ENCODE data around the gene UTP14C. TPM values are rescaled to one million over a fixed set of nuclear protein-coding genes. Genes with fewer than 3 reads are reported as not detected.

The UTP14C gene
- total and polyA plus RNA-seq, 2 experiments from 2014 or later = 11.4 to 22.9 TPM

GRCh38 chr13:52012512-52012836 lies 12.0 kb upstream of the UTP14C start:
- H3K4me1 ChIP-seq (ENCODE audit: insufficient read depth) = peaks cover 17% of the 10 kb centered on the region
- H3K36me3 Mint-ChIP-seq (ENCODE audit: low read depth) = peaks cover 24% of the 10 kb centered on the region
- H3K4me1 Mint-ChIP-seq = peaks cover 11% of the 10 kb centered on the region
- H3K4me2 ChIP-seq = peak overlapping the region; percentile 82
- peaks cover 62% of the 10 kb centered on the region for H3K79me2 ChIP-seq (replicated peaks; ENCODE audit: insufficient read depth)
- H3F3A ChIP-seq (replicated peaks; ENCODE audit: low read depth) = no peaks in the 10 kb centered on the region
- peaks cover 28% of the 10 kb centered on the region for H3K27me3 ChIP-seq (ENCODE audit: insufficient read depth)
- DNase-seq (ENCODE audit: low spot score) = no peak
- H3K4me3 Mint-ChIP-seq = peak overlapping the region; percentile 98
- peaks cover 7% of the 10 kb centered on the region for H3K9me3 Mint-ChIP-seq
- TF ChIP-seq ZNF331 (CRISPR knock-in tag; IDR thresholded peaks at IDR 0.05; ENCODE audit: low read depth) = no peak
- TF ChIP-seq STAT1 (IDR thresholded peaks at IDR 0.05; ENCODE audit: unreplicated experiment) = no peak
- TF ChIP-seq JUNB (IDR thresholded peaks at IDR 0.05; ENCODE audit: unreplicated experiment) = no peak
- peaks cover 12% of the 10 kb centered on the region; the same call in 1 of the 2 replicates for H4K20me1 ChIP-seq (replicated peaks; ENCODE audit: insufficient read depth)
- no peaks in the 10 kb centered on the region for H3K9me2 ChIP-seq (ENCODE audit: insufficient read depth)
- peak overlapping the region; percentile 73 for H3K27ac ChIP-seq (ENCODE audit: low read depth)
- ATAC-seq = no peak; the same call in 2 of the 3 replicates
- H3K36me3 ChIP-seq (ENCODE audit: insufficient read depth) = no peaks in the 10 kb centered on the region
- H3K27ac Mint-ChIP-seq = peak overlapping the region; percentile 98
- H2AFZ ChIP-seq = peak overlapping the region; percentile 82; the same call in 1 of the 2 replicates
- H3K4me3 ChIP-seq = peak overlapping the region; percentile 86
- peaks cover 18% of the 10 kb centered on the region for H3K27me3 Mint-ChIP-seq (ENCODE audit: insufficient read depth, low read depth, poor library complexity)

DNA sequence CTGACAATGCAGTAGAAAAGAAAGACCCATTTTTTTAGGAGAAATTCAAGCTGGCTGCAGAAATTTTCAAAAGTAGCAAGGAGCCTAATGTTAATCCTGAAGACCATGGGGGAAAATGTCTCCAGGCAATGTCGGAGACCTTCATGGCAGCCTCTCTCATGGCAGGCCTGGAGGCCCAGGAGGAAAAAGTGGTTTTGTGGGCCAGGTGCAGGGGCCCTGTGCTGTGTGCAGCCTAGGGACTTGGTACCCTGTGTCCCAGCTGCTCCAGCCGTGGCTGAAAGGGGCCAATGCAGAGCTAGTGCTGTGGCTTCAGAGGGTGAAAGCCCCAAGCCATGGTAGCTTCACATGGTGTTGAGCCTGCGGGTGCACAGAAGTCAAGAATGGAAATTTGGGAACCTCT lies 8.2 kb upstream of the UTP14C start:
- no peak for TF ChIP-seq EZH2 (IDR thresholded peaks at IDR 0.05; ENCODE audit: low read depth, unreplicated experiment)
- TF ChIP-seq POLR2AphosphoS5 (IDR thresholded peaks at IDR 0.05; ENCODE audit: low read depth) = no peak
- TF ChIP-seq ETS1 (IDR thresholded peaks at IDR 0.05) = no peak
- TF ChIP-seq ZNF114 (CRISPR knock-in tag; IDR thresholded peaks at IDR 0.05) = no peak
- TF ChIP-seq EZH2phosphoT487 (IDR thresholded peaks at IDR 0.05; ENCODE audit: unreplicated experiment) = no peak
- Histone ChIP-seq H3K9me2 (ENCODE audit: insufficient read depth) (no peaks in the 10 kb centered on the region), H3F3A (replicated peaks; ENCODE audit: low read depth) (no peaks in the 10 kb centered on the region), H2AFZ (no peak overlapping the region), H4K20me1 (replicated peaks; ENCODE audit: insufficient read depth) (peaks cover 15% of the 10 kb centered on the region), H3K36me3 (ENCODE audit: insufficient read depth) (peaks cover 17% of the 10 kb centered on the region; the same call in 1 of the 2 replicates), H3K4me1 (ENCODE audit: insufficient read depth) (0 out of 2 replicates have a peak, but pooled peaks cover 10% of the 10 kb centered on the region), H3K27me3 (ENCODE audit: insufficient read depth) (no peaks in the 10 kb centered on the region), H3K27ac (ENCODE audit: low read depth) (no peak overlapping the region), H3K79me2 (replicated peaks; ENCODE audit: insufficient read depth) (peaks cover 63% of the 10 kb centered on the region), H3K4me2 (no peak overlapping the region), H3K4me3 (no peak overlapping the region)
- ATAC-seq (no peak), DNase-seq (ENCODE audit: low spot score) (no peak)
- peaks cover 4% of the 10 kb centered on the region for H3K27me3 Mint-ChIP-seq (ENCODE audit: insufficient read depth, low read depth, poor library complexity)
- no peaks in the 10 kb centered on the region; the same call in 1 of the 3 replicates for H3K4me1 Mint-ChIP-seq
- peaks cover 7% of the 10 kb centered on the region for H3K9me3 Mint-ChIP-seq
- H3K27ac Mint-ChIP-seq = no peak overlapping the region
- H3K4me3 Mint-ChIP-seq = no peak overlapping the region
- H3K36me3 Mint-ChIP-seq (ENCODE audit: low read depth) = peaks cover 61% of the 10 kb centered on the region

- Mint-ChIP-seq H3K4me1 (no peaks in the 10 kb centered on the region), H3K36me3 (ENCODE audit: low read depth) (peaks cover 86% of the 10 kb centered on the region), H3K9me3 (peaks cover 7% of the 10 kb centered on the region), H3K27ac (no peak overlapping the region), H3K4me3 (no peak overlapping the region), H3K27me3 (ENCODE audit: insufficient read depth, low read depth, poor library complexity) (no peaks in the 10 kb centered on the region)
- Histone ChIP-seq H3F3A (replicated peaks; ENCODE audit: low read depth) (no peaks in the 10 kb centered on the region), H2AFZ (no peak overlapping the region), H3K9me2 (ENCODE audit: insufficient read depth) (no peaks in the 10 kb centered on the region), H3K36me3 (ENCODE audit: insufficient read depth) (peaks cover 24% of the 10 kb centered on the region), H3K79me2 (replicated peaks; ENCODE audit: insufficient read depth) (peaks cover 45% of the 10 kb centered on the region), H3K4me2 (no peak overlapping the region), H4K20me1 (replicated peaks; ENCODE audit: insufficient read depth) (peaks cover 18% of the 10 kb centered on the region), H3K4me3 (no peak overlapping the region), H3K27ac (ENCODE audit: low read depth) (no peak overlapping the region), H3K27me3 (ENCODE audit: insufficient read depth) (no peaks in the 10 kb centered on the region), H3K4me1 (ENCODE audit: insufficient read depth) (no peaks in the 10 kb centered on the region)
- no peak for DNase-seq (ENCODE audit: low spot score)
- no peak for ATAC-seq
- TF ChIP-seq CREB1 (CRISPR knock-in tag; IDR thresholded peaks at IDR 0.05; ENCODE audit: low read depth) (no peak), JUNB (IDR thresholded peaks at IDR 0.05; ENCODE audit: unreplicated experiment) (no peak), ZNF331 (CRISPR knock-in tag; IDR thresholded peaks at IDR 0.05; ENCODE audit: low read depth) (no peak), POLR2AphosphoS5 (IDR thresholded peaks at IDR 0.05; ENCODE audit: low read depth) (no peak), STAT1 (IDR thresholded peaks at IDR 0.05; ENCODE audit: unreplicated experiment) (no peak), EZH2phosphoT487 (IDR thresholded peaks at IDR 0.05; ENCODE audit: unreplicated experiment) (no peak), ZNF114 (CRISPR knock-in tag; IDR thresholded peaks at IDR 0.05) (no peak)
- TF ChIP-seq, protein P1, sequence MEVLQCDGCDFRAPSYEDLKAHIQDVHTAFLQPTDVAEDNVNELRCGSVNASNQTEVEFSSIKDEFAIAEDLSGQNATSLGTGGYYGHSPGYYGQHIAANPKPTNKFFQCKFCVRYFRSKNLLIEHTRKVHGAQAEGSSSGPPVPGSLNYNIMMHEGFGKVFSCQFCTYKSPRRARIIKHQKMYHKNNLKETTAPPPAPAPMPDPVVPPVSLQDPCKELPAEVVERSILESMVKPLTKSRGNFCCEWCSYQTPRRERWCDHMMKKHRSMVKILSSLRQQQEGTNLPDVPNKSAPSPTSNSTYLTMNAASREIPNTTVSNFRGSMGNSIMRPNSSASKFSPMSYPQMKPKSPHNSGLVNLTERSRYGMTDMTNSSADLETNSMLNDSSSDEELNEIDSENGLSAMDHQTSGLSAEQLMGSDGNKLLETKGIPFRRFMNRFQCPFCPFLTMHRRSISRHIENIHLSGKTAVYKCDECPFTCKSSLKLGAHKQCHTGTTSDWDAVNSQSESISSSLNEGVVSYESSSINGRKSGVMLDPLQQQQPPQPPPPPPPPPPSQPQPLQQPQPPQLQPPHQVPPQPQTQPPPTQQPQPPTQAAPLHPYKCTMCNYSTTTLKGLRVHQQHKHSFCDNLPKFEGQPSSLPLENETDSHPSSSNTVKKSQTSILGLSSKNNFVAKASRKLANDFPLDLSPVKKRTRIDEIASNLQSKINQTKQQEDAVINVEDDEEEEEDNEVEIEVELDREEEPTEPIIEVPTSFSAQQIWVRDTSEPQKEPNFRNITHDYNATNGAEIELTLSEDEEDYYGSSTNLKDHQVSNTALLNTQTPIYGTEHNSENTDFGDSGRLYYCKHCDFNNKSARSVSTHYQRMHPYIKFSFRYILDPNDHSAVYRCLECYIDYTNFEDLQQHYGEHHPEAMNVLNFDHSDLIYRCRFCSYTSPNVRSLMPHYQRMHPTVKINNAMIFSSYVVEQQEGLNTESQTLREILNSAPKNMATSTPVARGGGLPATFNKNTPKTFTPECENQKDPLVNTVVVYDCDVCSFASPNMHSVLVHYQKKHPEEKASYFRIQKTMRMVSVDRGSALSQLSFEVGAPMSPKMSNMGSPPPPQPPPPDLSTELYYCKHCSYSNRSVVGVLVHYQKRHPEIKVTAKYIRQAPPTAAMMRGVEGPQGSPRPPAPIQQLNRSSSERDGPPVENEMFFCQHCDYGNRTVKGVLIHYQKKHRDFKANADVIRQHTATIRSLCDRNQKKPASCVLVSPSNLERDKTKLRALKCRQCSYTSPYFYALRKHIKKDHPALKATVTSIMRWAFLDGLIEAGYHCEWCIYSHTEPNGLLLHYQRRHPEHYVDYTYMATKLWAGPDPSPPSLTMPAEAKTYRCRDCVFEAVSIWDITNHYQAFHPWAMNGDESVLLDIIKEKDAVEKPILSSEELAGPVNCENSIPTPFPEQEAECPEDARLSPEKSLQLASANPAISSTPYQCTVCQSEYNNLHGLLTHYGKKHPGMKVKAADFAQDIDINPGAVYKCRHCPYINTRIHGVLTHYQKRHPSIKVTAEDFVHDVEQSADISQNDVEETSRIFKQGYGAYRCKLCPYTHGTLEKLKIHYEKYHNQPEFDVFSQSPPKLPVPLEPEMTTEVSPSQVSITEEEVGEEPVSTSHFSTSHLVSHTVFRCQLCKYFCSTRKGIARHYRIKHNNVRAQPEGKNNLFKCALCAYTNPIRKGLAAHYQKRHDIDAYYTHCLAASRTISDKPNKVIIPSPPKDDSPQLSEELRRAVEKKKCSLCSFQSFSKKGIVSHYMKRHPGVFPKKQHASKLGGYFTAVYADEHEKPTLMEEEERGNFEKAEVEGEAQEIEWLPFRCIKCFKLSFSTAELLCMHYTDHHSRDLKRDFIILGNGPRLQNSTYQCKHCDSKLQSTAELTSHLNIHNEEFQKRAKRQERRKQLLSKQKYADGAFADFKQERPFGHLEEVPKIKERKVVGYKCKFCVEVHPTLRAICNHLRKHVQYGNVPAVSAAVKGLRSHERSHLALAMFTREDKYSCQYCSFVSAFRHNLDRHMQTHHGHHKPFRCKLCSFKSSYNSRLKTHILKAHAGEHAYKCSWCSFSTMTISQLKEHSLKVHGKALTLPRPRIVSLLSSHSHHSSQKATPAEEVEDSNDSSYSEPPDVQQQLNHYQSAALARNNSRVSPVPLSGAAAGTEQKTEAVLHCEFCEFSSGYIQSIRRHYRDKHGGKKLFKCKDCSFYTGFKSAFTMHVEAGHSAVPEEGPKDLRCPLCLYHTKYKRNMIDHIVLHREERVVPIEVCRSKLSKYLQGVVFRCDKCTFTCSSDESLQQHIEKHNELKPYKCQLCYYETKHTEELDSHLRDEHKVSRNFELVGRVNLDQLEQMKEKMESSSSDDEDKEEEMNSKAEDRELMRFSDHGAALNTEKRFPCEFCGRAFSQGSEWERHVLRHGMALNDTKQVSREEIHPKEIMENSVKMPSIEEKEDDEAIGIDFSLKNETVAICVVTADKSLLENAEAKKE (CRISPR knock-in tag; IDR thresholded peaks at IDR 0.05) = no peak
These were observed 4.3 kb upstream of the UTP14C start for GRCh38 chr13:52020191-52020590.
